NCI-H748 (cell line): Measurements from ENCODE around the gene ZNF618.
"Not testable (repeated sequence)": the region's sequence is repeated elsewhere in the genome, so short reads cannot be mapped to it uniquely, and the experiment has no call there.

Experiments used
- DNase-seq: peaks from one replicate; lab custom pipeline; 2025; ENCODE audit not compliant: unreplicated experiment; lab: John Stamatoyannopoulos, UW

ZNF618 gene

GRCh38 chr9:114076237-114077161 is 200.4 kb downstream of the ZNF618 start:
- DNase-seq = no peak

DNA sequence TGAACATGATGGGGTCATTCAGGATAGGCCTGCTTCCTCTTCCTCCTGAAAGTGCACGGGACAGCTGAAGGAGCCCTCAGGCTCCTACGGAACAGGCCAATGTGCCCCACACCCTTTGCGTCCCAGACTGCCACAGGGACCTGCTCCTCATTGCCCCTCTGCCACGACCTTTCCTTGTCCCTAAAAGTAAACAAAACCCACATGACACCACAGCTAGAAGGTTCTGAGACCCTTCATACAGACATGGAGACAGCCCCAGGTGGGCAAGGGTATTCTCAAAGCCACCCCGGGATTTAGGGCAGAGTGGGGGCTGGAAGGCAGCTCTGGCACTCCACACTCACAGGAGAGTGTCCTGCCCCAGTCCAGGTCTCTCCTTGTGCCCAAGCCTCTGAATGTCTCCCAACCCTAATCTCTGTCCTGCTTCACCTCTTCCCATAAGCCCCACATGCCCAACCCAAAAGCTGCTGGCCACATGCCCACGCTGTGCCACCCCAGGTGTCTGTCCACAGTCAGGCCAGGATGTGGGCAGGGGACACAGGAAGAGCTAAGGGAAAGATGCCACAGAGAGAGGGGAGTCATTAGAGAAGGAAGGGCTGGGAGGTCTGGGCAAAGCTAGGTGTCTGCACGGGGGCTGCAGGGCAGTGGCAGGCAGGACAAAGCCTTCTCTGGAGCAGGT is 201.2 kb downstream of the ZNF618 start:
- DNase-seq = no peak

DNA sequence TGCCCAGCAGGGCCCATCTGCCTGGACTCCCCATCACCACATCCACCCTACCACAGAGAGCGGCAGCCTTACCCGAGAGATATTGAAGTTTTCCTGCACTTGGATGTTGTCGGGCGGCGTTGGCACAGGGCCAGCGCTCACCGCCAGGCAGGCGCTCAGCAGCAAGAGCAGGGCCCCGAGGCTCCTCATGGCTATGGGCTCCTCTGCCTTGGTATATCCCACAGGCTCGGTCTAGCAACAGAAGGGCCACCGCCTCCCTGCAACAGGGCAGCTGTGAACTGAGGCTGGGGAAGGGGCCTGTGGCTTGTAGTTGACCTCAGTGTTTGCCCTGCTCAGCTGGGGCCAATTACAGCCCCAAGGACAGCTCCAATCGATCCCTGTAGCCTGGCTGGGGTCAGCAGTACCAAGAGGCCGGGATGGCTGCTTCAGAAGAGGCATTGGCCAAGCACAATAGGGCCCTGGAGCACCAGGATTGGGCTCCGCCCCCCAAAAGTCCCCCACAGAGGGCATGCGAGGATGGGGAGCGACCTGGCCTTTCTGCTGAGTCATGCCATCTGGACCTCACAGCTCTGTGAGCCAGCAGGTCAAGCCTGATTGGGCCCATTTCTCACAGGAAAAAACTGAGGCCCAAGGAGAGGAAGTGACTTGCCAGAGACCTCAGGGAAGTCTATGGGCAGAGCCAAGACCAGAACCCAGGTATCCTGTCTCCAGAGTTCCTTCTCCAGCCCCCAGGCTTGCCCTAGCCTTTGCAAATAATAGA is 202.1 kb downstream of the ZNF618 start, which contains the start of gene AMBP:
AMBP (minus strand) TSS at position 280 of the 760 bp plus-strand sequence; CDS start at position 189, 91 bp downstream.
- peak; percentile 27 for DNase-seq

GRCh38 chr9:114078781-114079156 is 202.7 kb downstream of the ZNF618 start:
- no peak for DNase-seq

DNA sequence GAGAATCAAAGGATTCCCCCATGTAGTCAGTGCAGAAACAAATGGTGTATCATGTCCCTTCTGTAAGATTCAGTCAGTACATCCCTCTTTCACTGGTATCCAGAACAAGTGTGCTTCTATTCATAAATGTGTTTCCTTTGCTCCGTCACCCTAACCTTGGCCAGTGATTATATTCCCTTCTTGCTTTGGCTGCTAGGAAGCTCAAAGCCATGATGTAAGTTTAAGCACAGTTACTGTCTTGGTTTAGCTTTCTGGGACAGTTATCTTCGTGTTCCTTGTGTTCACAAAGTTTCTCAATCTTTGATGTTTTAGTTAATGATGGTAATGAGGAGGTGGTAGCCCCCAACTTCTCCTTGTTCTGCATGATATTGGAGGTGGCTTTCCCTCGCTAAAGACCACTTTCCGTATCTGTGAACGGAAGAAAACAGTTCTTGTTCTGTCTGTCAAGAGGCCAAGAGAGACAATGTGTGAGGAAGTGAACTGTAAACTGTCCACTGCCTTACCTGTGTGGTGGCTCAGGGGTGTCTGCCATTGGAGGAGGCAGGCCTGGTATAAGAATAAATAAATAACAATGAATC is 204.2 kb downstream of the ZNF618 start:
- DNase-seq = no peak

DNA sequence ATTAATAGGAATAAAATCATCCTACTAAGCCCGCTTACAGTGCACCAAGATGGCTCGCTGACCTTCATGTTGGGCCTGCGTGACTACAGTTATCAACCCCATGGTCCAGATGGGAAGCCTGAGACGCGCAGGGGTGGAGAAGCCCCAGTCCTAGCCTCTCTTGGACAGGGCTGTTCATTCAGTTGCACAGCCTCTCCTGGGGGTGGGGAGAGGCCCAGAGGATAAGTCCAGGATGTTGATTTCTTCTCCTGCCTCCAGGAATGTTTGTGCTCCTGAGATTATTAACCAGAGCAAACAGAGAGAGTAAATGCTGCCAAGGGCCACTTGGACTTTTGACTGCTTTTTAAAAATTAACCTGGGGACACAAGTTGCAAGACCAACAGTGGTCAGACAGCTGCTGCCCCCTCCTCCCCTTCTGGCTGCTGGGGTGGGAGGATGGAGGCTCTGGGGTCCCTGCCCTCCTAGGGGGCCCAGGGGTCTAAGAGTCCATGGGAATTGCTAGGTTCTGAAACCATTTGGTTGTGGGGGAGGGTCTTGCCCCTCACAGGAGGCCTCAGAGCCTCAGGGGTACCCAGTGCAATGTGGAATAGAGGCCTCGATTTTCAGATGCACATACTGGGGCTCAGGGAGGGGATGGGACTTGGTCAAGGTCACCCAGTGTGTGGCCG is 204.8 kb downstream of the ZNF618 start:
- no peak for DNase-seq

- DNase-seq = no peak
Observed at GRCh38 chr9:114081441-114082016, 205.4 kb downstream of the ZNF618 start.

DNA sequence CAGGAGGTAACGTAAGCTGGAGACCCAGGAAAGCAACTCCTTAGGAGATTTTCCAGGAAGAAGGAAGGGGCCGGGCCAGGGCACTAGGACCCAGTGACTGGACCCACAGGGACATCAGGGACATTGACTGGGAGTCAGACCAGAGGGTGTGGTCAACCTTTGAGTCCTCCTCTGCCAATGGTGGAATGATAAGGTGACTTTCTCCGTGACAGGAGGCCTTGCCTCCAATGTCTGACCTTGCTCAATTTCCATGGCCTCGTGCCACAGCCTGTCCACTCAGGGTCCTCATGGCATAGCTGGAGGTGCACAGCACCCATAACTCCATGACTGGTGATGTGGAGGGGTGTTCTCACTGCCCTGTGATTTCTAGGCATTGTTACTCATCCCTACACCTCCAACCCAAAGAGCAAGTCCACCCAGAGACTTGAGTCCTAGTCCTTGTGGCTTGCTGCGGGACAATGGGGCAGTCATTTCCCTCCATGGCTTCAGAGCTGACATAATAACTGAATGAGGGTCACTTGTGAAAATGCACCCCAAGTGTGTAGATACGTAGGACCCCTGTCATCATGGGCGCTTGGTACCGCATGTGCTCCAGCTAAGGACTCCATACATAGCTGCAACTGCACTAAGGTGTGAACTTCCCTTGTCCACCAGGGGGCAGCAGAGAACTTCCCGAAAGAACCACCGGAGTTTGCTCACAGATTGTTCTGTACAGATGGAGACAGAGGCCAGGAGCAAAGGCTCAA is 206.1 kb downstream of the ZNF618 start:
- peak; percentile 85 for DNase-seq

GRCh38 chr9:114082763-114083412 is 206.8 kb downstream of the ZNF618 start:
- not testable (repeated sequence) for DNase-seq

GRCh38 chr9:114083666-114084065 is 207.6 kb downstream of the ZNF618 start:
- no peak for DNase-seq

GRCh38 chr9:114084282-114085073 is 208.4 kb downstream of the ZNF618 start:
- DNase-seq = no peak

GRCh38 chr9:114085387-114085789 is 209.3 kb downstream of the ZNF618 start:
- DNase-seq = no peak

DNA sequence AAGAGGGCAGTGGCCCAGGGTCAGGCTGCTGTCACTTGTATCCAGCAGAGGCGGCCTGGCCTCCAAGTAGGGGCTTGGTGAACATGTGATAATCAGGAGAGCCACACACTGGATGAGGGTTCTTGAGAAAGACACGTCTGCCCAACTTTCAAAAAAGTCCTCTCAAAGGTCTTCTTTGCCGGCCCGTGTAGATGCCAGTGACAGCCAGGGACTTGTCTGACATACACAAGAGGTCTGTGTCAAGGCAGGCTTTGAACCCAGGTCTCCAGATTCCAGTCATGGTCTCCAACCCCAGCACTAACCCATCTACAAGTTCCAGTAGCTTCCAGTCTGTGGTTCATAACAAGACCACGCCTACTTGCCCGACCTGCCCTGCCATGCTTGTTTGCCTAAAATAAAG is 209.9 kb downstream of the ZNF618 start:
- no peak for DNase-seq

GRCh38 chr9:114086607-114087006 is 210.5 kb downstream of the ZNF618 start:
- no peak for DNase-seq

GRCh38 chr9:114087721-114088120 is 211.6 kb downstream of the ZNF618 start:
- DNase-seq = no peak

GRCh38 chr9:114088571-114089170 is 212.6 kb downstream of the ZNF618 start:
- no peak for DNase-seq

- DNase-seq = no peak
Observed at GRCh38 chr9:114089206-114089840, 213.2 kb downstream of the ZNF618 start.
